OCI-LY3 (cell line): ENCODE measurements around the gene CARD11.
A peak's percentile ranks its signal among the peaks of the same experiment; 100 is the strongest.

Source experiments
- H2AFZ ChIP-seq: fragments of 200-600, 300-600 bp; shearing (Covaris generic); 2 replicates; pipeline ENCODE4 v1.6.0; 2014; ENCODE audit warnings: antibody characterized with exemption, low read depth, low read length
- H3K27ac ChIP-seq: fragments of 200-600, 300-600 bp; sonication (generic); 2 replicates; pipeline ENCODE4 v1.5.1; 2014; ENCODE audit warnings: mild to moderate bottlenecking, low read length, moderate library complexity, mixed read lengths
- H3K27me3 ChIP-seq: fragments of 200-600, 300-600 bp; sonication (generic); 2 replicates; pipeline ENCODE4 v1.6.1; 2014; ENCODE audit warnings: low read depth, low read length, mixed read lengths
- H3K36me3 ChIP-seq: fragments of 200-600, 300-600 bp; sonication (generic); replicated peaks from 2 replicates; pipeline ENCODE3; 2014; ENCODE audit warnings: low read depth, low read length, mixed read lengths
- H3K4me1 ChIP-seq: fragments of 300-600, 200-600 bp; sonication (generic); 2 replicates; pipeline ENCODE4 v1.6.1; 2014; ENCODE audit warnings: low read length, mixed read lengths
- H3K4me2 ChIP-seq: fragments of 200-600, 300-600 bp; sonication (generic); 2 replicates; pipeline ENCODE4 v1.6.1; 2014; ENCODE audit warnings: low read length, mixed read lengths
- H3K4me3 ChIP-seq: fragments of 300-600, 200-600 bp; sonication (generic); 2 replicates; pipeline ENCODE4 v1.5.1; 2014; ENCODE audit warnings: antibody characterized with exemption, mild to moderate bottlenecking, low read length, moderate library complexity
- H3K79me2 ChIP-seq: fragments of 300-600, 200-600 bp; shearing (Covaris generic); 2 replicates; pipeline ENCODE4 v1.6.1; 2014; ENCODE audit warnings: mild to moderate bottlenecking, low read length, mixed read lengths
- H3K9ac ChIP-seq: fragments of 300-600, 200-600 bp; shearing (Covaris generic); 2 replicates; pipeline ENCODE4 v1.6.0; 2014; ENCODE audit warnings: mild to moderate bottlenecking, low read length, moderate library complexity
- H3K9me3 ChIP-seq: fragments of 200-600, 300-600 bp; shearing (Covaris generic); 2 replicates; pipeline ENCODE4 v1.6.1; 2014; ENCODE audit warnings: low read length, mixed read lengths; ENCODE audit not compliant: insufficient read depth
- H4K20me1 ChIP-seq: fragments of 200-600, 300-600 bp; sonication (generic); 2 replicates; pipeline ENCODE4 v1.6.1; 2016; ENCODE audit warnings: low read length, mixed read lengths; ENCODE audit not compliant: insufficient read depth
- CTCF ChIP-seq: fragments of 200-600, 300-600 bp; sonication (generic); IDR thresholded peaks from 2 replicates; pipeline ENCODE4 v1.5.1; 2014; ENCODE audit warnings: antibody characterized with exemption, low read length, low read depth
- EZH2phosphoT487 ChIP-seq: fragments of 200-600 bp; shearing (Covaris generic); IDR thresholded peaks from 2 replicates; pipeline ENCODE4 v1.6.1; 2018; ENCODE audit warnings: antibody characterized with exemption, mixed run types, low read depth

The CARD11 gene

GRCh38 chr7:2982401-2982800, 61.3 kb downstream of the CARD11 start:
- Histone ChIP-seq H2AFZ (no peak overlapping the region), H3K27me3 (no peaks in the 10 kb centered on the region), H3K27ac (no peak overlapping the region), H3K9ac (no peak overlapping the region), H3K9me3 (peaks cover 9% of the 10 kb centered on the region; the same call in 1 of the 2 replicates), H3K79me2 (peaks cover 65% of the 10 kb centered on the region), H3K4me2 (no peak overlapping the region), H3K4me3 (no peak overlapping the region), H4K20me1 (peaks cover 20% of the 10 kb centered on the region), H3K36me3 (peaks cover 33% of the 10 kb centered on the region), H3K4me1 (peaks cover 39% of the 10 kb centered on the region)
- no peak for TF ChIP-seq EZH2phosphoT487
- TF ChIP-seq CTCF: no peak

- no peaks in the 10 kb centered on the region for H3K27me3 ChIP-seq
- no peak for TF ChIP-seq EZH2phosphoT487
- TF ChIP-seq CTCF: no peak
- H3K27ac ChIP-seq: peak overlapping the region; percentile 100
- peak overlapping the region; percentile 97 for H3K4me2 ChIP-seq
- H3K9me3 ChIP-seq: peaks cover 9% of the 10 kb centered on the region; the same call in 1 of the 2 replicates
- H3K36me3 ChIP-seq: peaks cover 34% of the 10 kb centered on the region
- peak overlapping the region; percentile 78; the same call in 1 of the 2 replicates for H3K4me3 ChIP-seq
- H3K4me1 ChIP-seq: peaks cover 45% of the 10 kb centered on the region
- H3K79me2 ChIP-seq: peaks cover 57% of the 10 kb centered on the region
- H4K20me1 ChIP-seq: peaks cover 9% of the 10 kb centered on the region; the same call in 1 of the 2 replicates
- peak overlapping the region; percentile 85; the same call in 1 of the 2 replicates for H3K9ac ChIP-seq
- H2AFZ ChIP-seq: no peak overlapping the region
Measured at GRCh38 chr7:2981103-2981480, 62.6 kb downstream of the CARD11 start.

- TF ChIP-seq EZH2phosphoT487 (no peak), CTCF (no peak)
Measured at GRCh38 chr7:2980401-2981102, 63.1 kb downstream of the CARD11 start.

GRCh38 chr7:2979951-2980350, 63.7 kb downstream of the CARD11 start:
- Histone ChIP-seq H3K79me2 (peaks cover 45% of the 10 kb centered on the region), H3K9me3 (peaks cover 9% of the 10 kb centered on the region; the same call in 1 of the 2 replicates), H3K4me1 (peaks cover 45% of the 10 kb centered on the region), H4K20me1 (no peaks in the 10 kb centered on the region), H3K4me2 (peak overlapping the region; percentile 97), H3K9ac (peak overlapping the region; percentile 85), H2AFZ (no peak overlapping the region), H3K4me3 (peak overlapping the region; percentile 78), H3K27me3 (no peaks in the 10 kb centered on the region), H3K27ac (peak overlapping the region; percentile 100), H3K36me3 (peaks cover 35% of the 10 kb centered on the region)
- no peak for TF ChIP-seq EZH2phosphoT487
- no peak for TF ChIP-seq CTCF

More at GRCh38 chr7:2980401-2981102, 63.1 kb downstream of the CARD11 start:
- peaks cover 45% of the 10 kb centered on the region for H3K4me1 ChIP-seq
- H3K9ac ChIP-seq: peak overlapping the region; percentile 85
- peaks cover 51% of the 10 kb centered on the region for H3K79me2 ChIP-seq
- peak overlapping the region; percentile 78 for H3K4me3 ChIP-seq
- peaks cover 4% of the 10 kb centered on the region; the same call in 1 of the 2 replicates for H4K20me1 ChIP-seq
- peak overlapping the region; percentile 97 for H3K4me2 ChIP-seq
- H3K27me3 ChIP-seq: no peaks in the 10 kb centered on the region
- H3K9me3 ChIP-seq: peaks cover 9% of the 10 kb centered on the region; the same call in 1 of the 2 replicates
- H2AFZ ChIP-seq: no peak overlapping the region
- peaks cover 32% of the 10 kb centered on the region for H3K36me3 ChIP-seq
- peak overlapping the region; percentile 100 for H3K27ac ChIP-seq
